Renal cortical epithelial cell (primary cell): ENCODE results near the gene SERPINE1. TPM values are rescaled to one million over a fixed set of nuclear protein-coding genes. Genes with fewer than 3 reads are reported as not detected.

Experiments
- DNase-seq: peaks from one replicate; pipeline ENCODE4 v3.0.0-alpha.2; 2011; ENCODE audit warnings: low read depth
- total RNA-seq: library from RNA; depleted of rRNA; stranded (reverse); fragments of >200 nt; gene quantifications from 2 replicates; pipeline ENCODE4 v1.2.3, GENCODE V29; 2014

The SERPINE1 gene
- total RNA-seq, 1 donor from 2014 or later, result 860 TPM

- no peak for DNase-seq
Observed at GRCh38 chr7:101154693-101155102, 27.8 kb downstream of the SERPINE1 start.

DNA sequence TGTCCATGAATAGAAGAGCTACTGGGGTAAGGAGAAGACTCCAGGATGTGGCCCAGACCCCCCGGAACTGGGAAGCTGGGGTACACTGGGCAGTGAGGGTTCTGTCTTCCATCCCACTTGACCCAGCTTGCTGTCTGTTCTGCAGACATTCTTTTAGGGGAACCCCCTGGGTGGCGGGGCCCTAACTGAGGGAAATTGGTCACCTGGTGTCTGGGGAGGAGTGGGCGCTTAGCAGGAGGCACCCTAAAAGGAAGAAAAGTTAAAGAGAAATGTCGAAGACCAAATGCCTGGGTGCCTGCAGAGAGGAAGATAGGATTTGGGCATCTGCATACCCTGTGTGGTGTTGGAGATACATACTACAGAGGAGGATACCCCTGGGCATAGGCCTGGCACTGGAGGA lies 28.4 kb downstream of the SERPINE1 start:
- DNase-seq, result no peak

DNA sequence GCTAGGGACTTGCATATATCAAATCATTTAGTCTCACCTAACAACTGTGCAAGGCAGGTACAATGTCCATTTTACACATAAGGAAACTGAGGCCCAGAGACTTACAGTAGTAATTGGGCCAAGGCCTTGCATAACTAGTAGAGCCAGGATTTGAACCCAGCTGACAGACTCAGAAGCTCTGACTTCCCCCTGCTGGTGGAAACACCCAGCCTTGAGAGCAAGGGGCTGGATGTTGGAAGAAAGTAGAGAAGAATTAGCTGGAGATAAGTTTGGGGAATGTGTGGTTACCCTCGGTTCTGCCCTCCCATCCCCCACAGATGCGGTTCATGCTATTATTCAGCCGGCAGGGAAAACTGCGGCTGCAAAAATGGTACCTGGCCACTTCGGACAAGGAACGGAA lies 29.4 kb downstream of the SERPINE1 start:
- DNase-seq, result no peak

DNA sequence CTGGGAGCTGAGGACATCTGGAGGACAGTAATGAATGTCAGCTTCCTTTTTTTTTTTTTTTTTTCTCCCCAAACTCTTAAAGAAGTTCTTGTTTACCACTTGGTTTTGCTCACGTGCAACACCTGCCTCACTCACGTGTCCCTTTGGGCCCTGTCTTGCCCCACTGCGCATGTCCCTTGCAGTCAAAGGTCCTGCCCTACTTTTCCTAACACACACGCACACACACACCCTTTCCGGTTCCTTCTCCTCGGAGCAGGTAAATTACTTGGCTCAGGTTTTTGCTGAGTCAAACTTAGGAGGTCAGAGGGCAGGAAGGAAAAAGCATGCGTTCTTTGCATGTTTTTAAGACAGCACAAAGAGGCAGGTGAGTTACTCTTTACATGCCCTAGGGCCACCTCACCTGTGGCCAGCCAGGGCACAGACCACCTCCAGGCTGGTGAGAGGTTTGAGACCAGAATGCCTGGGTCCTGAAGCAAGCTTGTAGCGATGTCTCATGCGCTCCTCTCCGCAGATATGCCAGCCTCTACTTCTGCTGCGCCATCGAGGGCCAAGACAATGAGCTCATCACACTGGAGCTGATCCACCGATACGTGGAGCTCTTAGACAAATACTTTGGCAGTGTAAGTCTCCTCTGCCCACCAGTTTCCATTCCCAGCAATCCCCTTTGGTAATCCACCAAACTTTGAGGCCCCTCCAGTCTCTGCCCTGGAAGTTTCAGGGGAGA lies 30.1 kb downstream of the SERPINE1 start:
- DNase-seq, result no peak

- no peak for DNase-seq
Observed at GRCh38 chr7:101159696-101160674, 33.1 kb downstream of the SERPINE1 start.

DNA sequence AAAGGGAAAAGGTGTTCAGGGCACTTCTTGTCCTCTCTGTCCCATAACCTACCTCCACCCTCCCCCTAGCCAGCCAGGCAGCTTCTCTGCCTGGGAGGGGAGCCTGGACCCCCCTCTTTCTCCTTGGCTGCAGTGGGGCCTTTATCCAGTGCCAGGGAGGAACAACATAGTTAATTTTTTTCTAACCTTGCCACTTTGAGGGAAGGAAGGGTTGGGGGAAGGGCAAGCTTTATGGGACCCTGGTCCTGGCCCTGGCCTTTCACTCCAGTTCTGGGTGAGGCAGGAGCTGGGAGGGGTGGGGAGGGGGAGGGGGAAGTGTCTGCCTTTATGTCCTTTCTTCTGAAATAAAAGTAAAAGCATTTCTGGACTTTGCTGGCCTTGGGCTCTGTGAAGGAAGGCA lies 34.0 kb downstream of the SERPINE1 start:
- DNase-seq, result no peak

- no peak for DNase-seq
Observed at GRCh38 chr7:101161692-101162471, 35.0 kb downstream of the SERPINE1 start.

DNA sequence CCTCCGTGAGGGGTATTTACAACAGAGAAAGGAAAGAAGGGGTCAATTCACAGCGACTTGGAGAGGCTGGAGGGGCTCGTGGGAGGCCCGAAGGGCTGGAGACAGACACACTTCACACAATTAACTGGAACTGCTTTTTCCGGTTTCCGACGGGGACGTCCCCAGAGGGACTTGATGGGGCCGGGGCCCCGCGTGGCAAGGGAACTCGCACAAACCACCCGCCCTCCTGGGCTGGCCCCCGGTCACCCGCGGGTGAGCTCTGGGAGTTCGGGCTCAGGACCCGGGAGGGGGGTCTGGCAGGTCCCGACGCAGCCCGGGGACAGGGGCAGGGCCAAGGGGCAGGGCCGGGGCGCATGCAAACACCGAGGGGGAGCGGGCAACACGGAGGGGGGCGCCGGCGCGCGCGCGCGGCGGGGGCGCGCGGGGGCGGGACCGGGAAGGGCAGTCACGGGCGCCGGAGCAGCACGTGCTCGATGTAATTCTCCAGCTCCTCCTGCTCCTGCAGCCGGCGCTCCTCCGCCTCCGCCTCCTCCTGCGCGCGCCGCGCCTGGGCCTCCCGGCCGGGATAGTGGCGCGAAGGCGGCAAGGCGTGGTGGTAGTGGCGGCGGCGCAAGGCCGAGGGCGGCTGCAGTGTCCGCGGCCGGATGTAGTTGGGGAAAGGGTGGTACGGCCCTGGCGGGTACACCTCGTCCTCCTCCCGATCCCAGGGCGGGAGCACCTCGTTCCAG lies 35.8 kb downstream of the SERPINE1 start:
- DNase-seq, result no peak

GRCh38 chr7:101163279-101164070 lies 36.6 kb downstream of the SERPINE1 start:
- no peak for DNase-seq

DNA sequence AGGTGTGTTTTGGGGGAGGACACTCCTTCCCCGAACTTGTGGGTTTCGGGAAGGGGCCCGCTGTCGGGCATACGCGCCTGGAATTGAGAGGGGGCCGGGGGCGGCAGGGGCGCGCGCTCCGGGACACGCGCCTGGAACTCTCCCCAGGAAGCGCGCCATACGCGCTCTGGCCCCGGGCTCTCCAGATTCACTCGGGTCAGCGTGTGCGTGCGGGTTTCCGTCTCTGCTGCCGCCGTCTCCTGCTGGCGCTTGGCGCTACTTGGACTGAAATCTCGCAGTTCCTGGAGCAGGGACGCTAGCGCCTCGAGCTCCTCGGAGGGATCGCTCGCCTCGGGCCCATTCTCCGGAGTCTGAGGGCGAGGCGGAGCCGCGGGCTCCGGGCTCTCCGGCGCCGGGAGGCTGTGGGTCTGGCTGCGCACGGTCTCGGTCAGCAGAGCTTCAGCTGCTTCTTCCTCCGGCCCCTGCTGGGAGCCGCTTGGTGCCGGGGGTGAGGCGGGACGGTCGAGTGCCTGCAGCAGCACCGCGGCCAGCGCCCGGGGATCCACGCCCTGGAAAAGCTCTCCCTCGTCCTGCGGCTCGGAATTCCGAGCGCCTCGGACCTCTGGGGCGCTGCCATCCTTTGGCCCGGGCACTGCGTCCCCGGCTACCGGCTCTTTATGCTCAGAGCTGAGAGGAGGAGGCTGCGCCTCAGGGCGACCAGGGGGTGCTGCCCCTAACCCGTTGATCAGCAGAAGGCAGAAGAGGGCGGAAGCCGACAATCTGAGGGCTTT lies 37.4 kb downstream of the SERPINE1 start:
- DNase-seq, result no peak

DNA sequence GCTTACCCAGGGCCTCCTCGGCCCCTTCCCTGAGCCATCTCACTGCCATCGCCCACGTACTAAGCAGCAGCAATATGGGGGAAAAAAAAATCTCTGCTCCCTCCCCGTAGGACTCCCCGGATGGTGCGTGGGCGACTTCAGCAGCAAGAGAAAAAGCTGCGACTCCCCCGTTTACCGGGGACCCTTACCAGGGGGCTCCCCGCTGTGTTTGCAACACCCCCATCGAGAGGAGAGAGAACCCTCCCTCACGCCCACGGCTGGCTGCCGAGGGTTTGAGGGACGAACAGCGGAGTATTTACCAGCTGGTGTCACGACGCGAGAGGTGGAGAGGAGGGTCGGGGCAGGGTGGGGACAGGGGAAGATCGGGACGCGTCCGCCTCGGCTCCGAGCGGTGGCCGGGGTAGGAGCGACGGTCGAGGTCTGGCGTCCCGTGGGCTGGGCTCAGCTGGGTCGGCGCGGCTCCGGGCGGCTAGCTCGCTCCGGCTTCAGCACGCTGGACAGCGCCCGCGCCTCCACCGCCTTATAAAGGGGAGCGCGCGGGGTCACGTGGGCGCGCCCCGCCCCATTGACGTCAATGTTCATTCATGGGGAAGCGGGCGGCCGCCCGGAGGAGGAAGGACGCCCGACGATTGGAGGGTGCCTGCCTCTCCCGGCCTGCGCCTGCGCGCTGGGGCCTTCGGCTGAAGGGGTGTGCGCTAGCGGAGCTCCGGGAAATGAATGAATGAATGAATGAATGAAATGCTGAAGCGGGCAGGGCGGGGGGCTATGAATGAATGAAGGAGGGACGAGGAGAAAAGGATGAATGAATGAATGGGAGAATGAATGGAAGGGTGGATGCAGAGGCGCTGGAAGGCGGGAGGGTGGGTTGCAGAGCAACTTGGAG lies 38.4 kb downstream of the SERPINE1 start, which contains the start of gene VGF:
VGF (minus strand) TSS at position 495 of the 883 bp plus-strand sequence. CDS start 726 bp downstream, outside the sequence.
- peak; percentile 69 for DNase-seq

- no peak for DNase-seq
Observed at GRCh38 chr7:101165958-101166647, 39.2 kb downstream of the SERPINE1 start.

GRCh38 chr7:101166648-101166908 lies 39.7 kb downstream of the SERPINE1 start:
- no peak for DNase-seq

DNA sequence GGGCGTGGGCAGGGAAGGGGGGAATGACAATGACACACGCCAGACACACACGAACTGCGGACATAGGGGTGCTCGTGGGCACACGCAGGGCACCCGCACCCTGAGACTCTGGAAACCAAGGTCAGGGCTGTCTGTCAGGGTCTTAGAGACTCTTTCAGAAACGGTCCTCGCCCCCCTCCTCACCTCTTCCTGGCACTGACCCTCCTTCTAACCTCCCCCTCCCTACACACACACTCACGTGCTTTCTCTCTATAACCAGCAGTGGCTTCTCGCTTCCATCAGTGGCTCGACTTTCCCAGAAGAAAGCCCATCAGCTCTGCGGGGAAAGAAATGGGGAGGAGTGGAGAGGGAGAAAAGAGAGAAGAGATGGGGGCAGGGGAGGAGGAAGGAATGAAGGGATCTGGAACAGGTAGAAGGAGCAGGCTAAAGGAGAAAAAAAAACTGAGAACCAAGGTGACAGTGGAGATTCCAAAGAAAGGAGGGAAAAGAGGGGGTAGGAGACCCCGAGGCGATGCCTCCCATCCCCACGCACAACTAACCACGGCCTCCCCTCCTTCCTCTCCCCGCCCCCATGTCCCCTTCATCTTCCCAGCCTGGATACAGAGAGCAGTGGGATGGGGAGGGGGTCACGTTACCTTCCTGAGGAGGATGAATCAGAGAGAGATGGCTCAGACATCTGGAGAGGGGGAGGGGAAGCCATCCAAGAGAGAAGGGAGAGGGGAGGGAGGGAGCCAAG lies 40.2 kb downstream of the SERPINE1 start:
- no peak for DNase-seq

- DNase-seq, result no peak
Observed at GRCh38 chr7:101167645-101168411, 40.9 kb downstream of the SERPINE1 start.

DNA sequence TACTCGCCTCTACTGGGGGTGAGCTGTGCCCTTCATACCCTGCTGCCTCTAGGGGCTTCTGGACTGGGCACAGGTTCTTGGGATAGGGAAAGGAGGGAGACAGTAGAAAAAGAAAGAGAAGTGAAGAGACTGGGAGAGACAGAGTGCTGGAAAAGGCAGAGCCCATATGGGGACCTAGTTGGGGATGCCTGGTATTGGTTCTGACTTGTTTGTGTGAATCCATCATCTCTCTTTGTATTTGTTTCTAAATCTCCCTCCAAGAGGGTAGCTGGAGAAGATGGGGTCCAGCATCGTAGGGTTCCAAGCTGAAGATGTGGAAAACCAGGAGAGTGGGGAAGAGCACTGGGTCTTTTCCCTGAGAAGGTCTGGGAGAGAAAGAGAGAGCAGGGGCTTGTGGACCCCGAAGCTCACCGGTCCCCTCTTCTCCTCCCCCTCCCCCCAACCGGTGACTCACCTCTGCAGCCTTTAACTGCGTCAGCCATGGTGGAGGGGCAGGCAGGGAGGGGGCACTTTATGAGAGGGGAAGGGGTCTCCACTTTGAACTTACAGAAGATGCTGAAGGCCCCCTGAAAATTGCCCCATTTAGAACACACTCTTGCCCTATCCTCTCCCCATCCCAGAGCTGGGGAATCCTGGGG lies 41.6 kb downstream of the SERPINE1 start:
- no peak for DNase-seq
